Astrocyte (in vitro differentiated cells and primary cell): ENCODE results near the gene SH2D7. TPM values are rescaled to one million over a fixed set of nuclear protein-coding genes. Genes with fewer than 3 reads are reported as not detected.

Experiments
- DNase-seq: peaks from one replicate; pipeline ENCODE4 v3.0.0-alpha.2; 2010; ENCODE audit warnings: low read depth
- FAIRE-seq: peaks from 2 replicates; lab custom pipeline; 2011; peaks lifted over from hg19 to GRCh38; lab: Jason Lieb, UNC
- H2AFZ ChIP-seq: 2 replicates; pipeline ENCODE4 v1.6.0; 2012; ENCODE audit warnings: low read depth, low read length, inconsistent platforms
- H3K27ac ChIP-seq: 2 replicates; pipeline ENCODE4 v1.5.1; 2011; ENCODE audit warnings: low read depth, low read length, inconsistent platforms
- H3K27me3 ChIP-seq: 2 replicates; pipeline ENCODE4 v1.6.0; 2011; ENCODE audit warnings: low read length, inconsistent platforms; ENCODE audit not compliant: insufficient read depth
- H3K36me3 ChIP-seq: 2 replicates; pipeline ENCODE4 v1.5.1; 2011; ENCODE audit warnings: low read length, inconsistent platforms; ENCODE audit not compliant: insufficient read depth
- H3K4me1 ChIP-seq: 2 replicates; pipeline ENCODE4 v1.5.1; 2011; ENCODE audit warnings: low read length, inconsistent platforms; ENCODE audit not compliant: insufficient read depth
- H3K4me2 ChIP-seq: 2 replicates; pipeline ENCODE4 v1.6.0; 2012; ENCODE audit warnings: low read length, inconsistent platforms
- H3K4me3 ChIP-seq: 2 replicates; pipeline ENCODE4 v1.5.1; 2011; ENCODE audit warnings: low read depth, mild to moderate bottlenecking, low read length, inconsistent platforms; ENCODE audit not compliant: insufficient read depth
- H3K79me2 ChIP-seq: 2 replicates; pipeline ENCODE4 v1.6.0; 2012; ENCODE audit warnings: mild to moderate bottlenecking, low read length, inconsistent platforms; ENCODE audit not compliant: insufficient read depth
- H3K9ac ChIP-seq: 2 replicates; pipeline ENCODE4 v1.6.0; 2012; ENCODE audit warnings: mild to moderate bottlenecking, low read length, inconsistent platforms
- H3K9me3 ChIP-seq: 2 replicates; pipeline ENCODE4 v1.5.1; 2012; ENCODE audit warnings: low read depth, mild to moderate bottlenecking, low read length, inconsistent platforms; ENCODE audit not compliant: insufficient read depth
- H4K20me1 ChIP-seq: 2 replicates; pipeline ENCODE4 v1.6.0; 2012; ENCODE audit warnings: low read length, inconsistent platforms; ENCODE audit not compliant: insufficient read depth
- H3K27ac Mint-ChIP-seq: one replicate; pipeline ENCODE4 v1.8.0; 2021; ENCODE audit warnings: mild to moderate bottlenecking, mixed read lengths; ENCODE audit not compliant: unreplicated experiment
- H3K27me3 Mint-ChIP-seq: one replicate; pipeline ENCODE4 v1.8.0; 2021; ENCODE audit warnings: low read depth, mixed read lengths; ENCODE audit not compliant: unreplicated experiment
- H3K36me3 Mint-ChIP-seq: one replicate; pipeline ENCODE4 v1.8.0; 2021; ENCODE audit warnings: low read depth, mixed read lengths; ENCODE audit not compliant: unreplicated experiment
- H3K4me1 Mint-ChIP-seq: one replicate; pipeline ENCODE4 v1.8.0; 2021; ENCODE audit warnings: low read depth, mixed read lengths; ENCODE audit not compliant: unreplicated experiment
- H3K4me3 Mint-ChIP-seq: one replicate; pipeline ENCODE4 v1.8.0; 2021; ENCODE audit warnings: mild to moderate bottlenecking, moderate library complexity, mixed read lengths; ENCODE audit not compliant: unreplicated experiment
- H3K9me3 Mint-ChIP-seq: one replicate; pipeline ENCODE4 v1.8.0; 2021; ENCODE audit warnings: mild to moderate bottlenecking, mixed read lengths; ENCODE audit not compliant: unreplicated experiment
- EZH2 ChIP-seq: IDR thresholded peaks from 2 replicates; pipeline ENCODE4 v1.6.1; 2012; ENCODE audit warnings: mild to moderate bottlenecking, low read length, inconsistent platforms; ENCODE audit not compliant: insufficient read depth
- total RNA-seq: library from RNA; stranded (reverse); gene quantifications from 2 replicates; pipeline ENCODE4 v1.2.1, GENCODE V29; 2021
- TF ChIP-seq, protein P1 (sequence below): IDR thresholded peaks from 2 replicates; pipeline ENCODE4 v1.5.1; 2011; ENCODE audit warnings: low read depth, mild to moderate bottlenecking, inconsistent platforms, low read length, moderate library complexity; ENCODE audit not compliant: insufficient read depth

SH2D7 gene
- total RNA-seq, 1 donor from 2014 or later = not detected

DNA sequence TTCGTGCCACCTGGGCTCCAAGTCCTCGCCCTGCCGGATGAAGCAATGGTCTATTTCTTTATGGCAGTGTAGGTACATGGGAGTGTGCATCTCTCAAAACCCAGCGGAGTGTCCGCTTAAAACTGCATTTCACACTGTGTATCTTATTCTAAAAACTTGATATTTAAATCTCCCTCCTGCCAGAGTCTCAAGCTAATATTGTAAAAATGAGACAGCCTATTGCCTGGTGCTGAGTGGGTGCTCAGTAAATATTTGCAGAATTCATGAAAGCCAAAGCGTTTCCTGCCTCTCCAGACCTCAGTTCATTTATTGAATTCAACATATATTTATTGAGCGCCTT is 14.5 kb upstream of the SH2D7 start:
- Histone ChIP-seq H3K27ac (no peak overlapping the region), H3K27me3 (no peaks in the 10 kb centered on the region), H3K4me2 (peak overlapping the region; percentile 94), H3K9me3 (no peaks in the 10 kb centered on the region), H3K36me3 (no peaks in the 10 kb centered on the region), H2AFZ (peak overlapping the region; percentile 87), H3K9ac (peak overlapping the region; percentile 40), H3K4me3 (peak overlapping the region; percentile 50), H3K79me2 (peaks cover 36% of the 10 kb centered on the region), H4K20me1 (peaks cover 7% of the 10 kb centered on the region), H3K4me1 (peaks cover 22% of the 10 kb centered on the region)
- Mint-ChIP-seq H3K4me3 (peak overlapping the region; percentile 79), H3K36me3 (no peaks in the 10 kb centered on the region), H3K27ac (no peak overlapping the region), H3K9me3 (no peaks in the 10 kb centered on the region), H3K4me1 (peaks cover 15% of the 10 kb centered on the region), H3K27me3 (peaks cover 3% of the 10 kb centered on the region)
- no peak for FAIRE-seq
- TF ChIP-seq EZH2 = no peak
- TF ChIP-seq, protein P1, sequence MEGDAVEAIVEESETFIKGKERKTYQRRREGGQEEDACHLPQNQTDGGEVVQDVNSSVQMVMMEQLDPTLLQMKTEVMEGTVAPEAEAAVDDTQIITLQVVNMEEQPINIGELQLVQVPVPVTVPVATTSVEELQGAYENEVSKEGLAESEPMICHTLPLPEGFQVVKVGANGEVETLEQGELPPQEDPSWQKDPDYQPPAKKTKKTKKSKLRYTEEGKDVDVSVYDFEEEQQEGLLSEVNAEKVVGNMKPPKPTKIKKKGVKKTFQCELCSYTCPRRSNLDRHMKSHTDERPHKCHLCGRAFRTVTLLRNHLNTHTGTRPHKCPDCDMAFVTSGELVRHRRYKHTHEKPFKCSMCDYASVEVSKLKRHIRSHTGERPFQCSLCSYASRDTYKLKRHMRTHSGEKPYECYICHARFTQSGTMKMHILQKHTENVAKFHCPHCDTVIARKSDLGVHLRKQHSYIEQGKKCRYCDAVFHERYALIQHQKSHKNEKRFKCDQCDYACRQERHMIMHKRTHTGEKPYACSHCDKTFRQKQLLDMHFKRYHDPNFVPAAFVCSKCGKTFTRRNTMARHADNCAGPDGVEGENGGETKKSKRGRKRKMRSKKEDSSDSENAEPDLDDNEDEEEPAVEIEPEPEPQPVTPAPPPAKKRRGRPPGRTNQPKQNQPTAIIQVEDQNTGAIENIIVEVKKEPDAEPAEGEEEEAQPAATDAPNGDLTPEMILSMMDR = no peak
- DNase-seq = no peak

DNA sequence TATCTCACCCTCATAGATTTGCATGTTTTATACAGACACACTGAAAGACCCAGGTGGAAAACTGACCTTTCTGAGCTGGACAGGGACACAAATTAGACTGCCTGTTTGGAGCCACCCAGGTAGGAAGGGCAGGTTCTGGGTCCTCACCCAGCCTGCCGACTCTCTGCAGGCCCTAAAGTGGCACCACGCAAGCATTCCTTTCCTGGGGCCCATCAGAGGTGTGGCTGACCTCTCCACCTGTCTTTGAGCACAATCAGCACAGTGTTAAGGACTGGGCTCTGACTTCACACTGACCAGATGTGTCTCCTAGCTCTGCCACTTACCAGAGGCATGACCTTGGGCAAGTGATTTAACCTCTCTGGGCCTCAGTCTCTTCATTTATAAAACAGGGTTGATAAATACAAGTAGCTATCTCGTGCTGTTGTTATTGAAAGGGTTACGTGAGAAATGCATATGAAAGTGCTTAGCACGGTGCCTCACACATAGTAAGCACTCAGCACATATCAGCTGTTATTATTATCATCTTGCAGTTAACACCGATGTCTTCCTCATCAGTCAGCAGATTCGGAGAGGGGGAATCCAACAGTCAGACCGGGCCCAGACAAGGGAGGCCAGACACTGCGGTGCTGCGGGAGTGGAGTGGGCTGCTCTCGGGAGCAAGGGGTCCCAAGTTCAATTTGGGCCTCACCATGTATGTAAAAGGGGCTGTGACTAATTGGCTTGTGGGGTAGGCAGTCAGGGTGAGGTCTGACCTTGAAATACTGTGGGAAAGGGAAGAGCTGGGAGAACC is 12.9 kb upstream of the SH2D7 start:
- H4K20me1 ChIP-seq = peaks cover 5% of the 10 kb centered on the region
- Mint-ChIP-seq H3K36me3 (no peaks in the 10 kb centered on the region), H3K9me3 (no peaks in the 10 kb centered on the region), H3K4me3 (no peak overlapping the region), H3K27ac (no peak overlapping the region), H3K4me1 (peaks cover 9% of the 10 kb centered on the region), H3K27me3 (peaks cover 7% of the 10 kb centered on the region)
- H3K4me2 ChIP-seq = no peak overlapping the region
- no peak overlapping the region for H2AFZ ChIP-seq
- no peak for FAIRE-seq
- H3K36me3 ChIP-seq = no peaks in the 10 kb centered on the region
- H3K9ac ChIP-seq = no peak overlapping the region
- no peak for TF ChIP-seq EZH2
- TF ChIP-seq, protein P1 = no peak
- H3K27ac ChIP-seq = no peak overlapping the region
- no peaks in the 10 kb centered on the region for H3K27me3 ChIP-seq
- peaks cover 19% of the 10 kb centered on the region for H3K4me1 ChIP-seq
- H3K4me3 ChIP-seq = no peak overlapping the region
- H3K79me2 ChIP-seq = peaks cover 20% of the 10 kb centered on the region
- no peak for DNase-seq
- H3K9me3 ChIP-seq = no peaks in the 10 kb centered on the region

DNA sequence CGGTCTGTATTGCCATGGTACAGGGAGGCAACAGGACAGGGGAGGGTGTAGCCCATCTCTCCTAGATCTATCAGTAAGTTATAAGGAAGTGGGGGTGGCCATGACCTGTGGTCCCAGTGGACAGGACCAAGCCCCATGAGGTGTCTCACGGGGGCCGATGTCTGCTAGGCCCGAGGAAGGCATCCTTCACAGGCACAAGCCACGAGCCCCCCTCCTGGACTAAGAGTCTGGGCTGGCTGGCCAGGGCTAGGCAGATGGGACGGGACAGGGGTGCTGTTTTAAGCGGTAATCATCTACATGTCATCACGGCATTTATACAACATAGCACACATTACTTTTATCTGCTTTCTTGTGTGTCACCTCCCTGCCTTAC is 12.3 kb upstream of the SH2D7 start:
- Histone ChIP-seq H3K4me1 (peaks cover 16% of the 10 kb centered on the region), H3K36me3 (no peaks in the 10 kb centered on the region), H3K9me3 (no peaks in the 10 kb centered on the region), H2AFZ (no peak overlapping the region), H4K20me1 (peaks cover 2% of the 10 kb centered on the region), H3K4me2 (no peak overlapping the region), H3K9ac (no peak overlapping the region), H3K4me3 (no peak overlapping the region), H3K27ac (no peak overlapping the region), H3K79me2 (peaks cover 14% of the 10 kb centered on the region), H3K27me3 (no peaks in the 10 kb centered on the region)
- no peak overlapping the region for H3K4me3 Mint-ChIP-seq
- H3K4me1 Mint-ChIP-seq = peaks cover 9% of the 10 kb centered on the region
- peaks cover 13% of the 10 kb centered on the region for H3K27me3 Mint-ChIP-seq
- DNase-seq = no peak
- no peaks in the 10 kb centered on the region for H3K36me3 Mint-ChIP-seq
- FAIRE-seq = no peak
- no peak overlapping the region for H3K27ac Mint-ChIP-seq
- no peaks in the 10 kb centered on the region for H3K9me3 Mint-ChIP-seq
- TF ChIP-seq, protein P1 = no peak
- no peak for TF ChIP-seq EZH2
